ENCODE measurements around the gene MAVS.

DNA sequence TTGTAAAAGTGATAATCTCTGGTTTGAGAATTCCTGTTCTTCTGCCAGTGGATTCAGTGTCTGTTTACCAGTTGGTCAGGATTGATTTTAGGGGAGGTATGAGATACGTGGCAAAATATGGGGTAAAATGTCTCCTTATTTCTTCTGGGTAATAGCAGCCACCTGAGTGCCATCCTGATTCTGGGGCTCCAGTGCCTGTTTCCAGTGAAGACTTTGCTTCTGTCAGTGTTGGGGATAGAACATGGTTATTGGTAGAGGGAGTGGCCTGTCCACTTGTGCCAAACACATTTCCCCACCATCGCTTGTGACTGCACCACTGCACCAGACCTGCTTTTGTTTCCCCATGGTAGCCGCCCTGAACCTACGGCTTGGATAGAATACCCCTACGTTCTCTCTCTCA lies 58.2 kb downstream of the MAVS start:
- TF ChIP-seq, protein P1, sequence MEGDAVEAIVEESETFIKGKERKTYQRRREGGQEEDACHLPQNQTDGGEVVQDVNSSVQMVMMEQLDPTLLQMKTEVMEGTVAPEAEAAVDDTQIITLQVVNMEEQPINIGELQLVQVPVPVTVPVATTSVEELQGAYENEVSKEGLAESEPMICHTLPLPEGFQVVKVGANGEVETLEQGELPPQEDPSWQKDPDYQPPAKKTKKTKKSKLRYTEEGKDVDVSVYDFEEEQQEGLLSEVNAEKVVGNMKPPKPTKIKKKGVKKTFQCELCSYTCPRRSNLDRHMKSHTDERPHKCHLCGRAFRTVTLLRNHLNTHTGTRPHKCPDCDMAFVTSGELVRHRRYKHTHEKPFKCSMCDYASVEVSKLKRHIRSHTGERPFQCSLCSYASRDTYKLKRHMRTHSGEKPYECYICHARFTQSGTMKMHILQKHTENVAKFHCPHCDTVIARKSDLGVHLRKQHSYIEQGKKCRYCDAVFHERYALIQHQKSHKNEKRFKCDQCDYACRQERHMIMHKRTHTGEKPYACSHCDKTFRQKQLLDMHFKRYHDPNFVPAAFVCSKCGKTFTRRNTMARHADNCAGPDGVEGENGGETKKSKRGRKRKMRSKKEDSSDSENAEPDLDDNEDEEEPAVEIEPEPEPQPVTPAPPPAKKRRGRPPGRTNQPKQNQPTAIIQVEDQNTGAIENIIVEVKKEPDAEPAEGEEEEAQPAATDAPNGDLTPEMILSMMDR (IDR thresholded peaks at IDR 0.05), result no peak
- TF ChIP-seq POLR2A (IDR thresholded peaks at IDR 0.05) (no peak), POLR2AphosphoS5 (IDR thresholded peaks at IDR 0.05) (no peak)
